ENCODE measurements around the gene PTPRN2. TPM values are rescaled to one million over a fixed set of nuclear protein-coding genes. Genes with fewer than 3 reads are reported as not detected.

PTPRN2 gene
- polyA plus RNA-seq, 4 donors: 1.6 to 11.7 (median 4.0) TPM

DNA sequence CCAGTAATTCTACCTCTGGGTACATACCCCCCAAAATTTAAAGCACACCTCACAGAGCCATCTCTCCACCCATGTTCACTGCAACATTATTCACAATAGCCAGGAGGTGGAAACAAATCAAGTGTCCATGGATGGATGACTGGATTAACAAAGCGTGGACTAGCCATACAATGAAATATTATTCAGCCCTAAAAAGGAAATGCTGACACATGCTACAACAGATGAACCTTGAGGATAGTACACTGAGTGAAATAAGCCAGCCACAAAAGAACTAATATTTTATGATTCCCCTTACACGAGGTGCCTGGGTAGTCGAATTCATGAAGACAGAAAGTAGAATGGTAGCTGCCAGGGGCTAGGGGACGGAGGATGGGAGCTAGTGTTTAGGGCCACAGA lies 31.1 kb upstream of the PTPRN2 start:
- FAIRE-seq (no peak), DNase-seq (no peak)
- peaks cover 0 to 3% (median 0%) of the 10 kb centered on the region in 3 donors for H3K36me3 ChIP-seq (ENCODE audit: control insufficient read depth in 3 of 3, insufficient read depth in 2 of 3, low read depth in 1 of 3, low read length in 3 of 3)
- no peaks in the 10 kb centered on the region for H3K9me3 ChIP-seq (ENCODE audit: control insufficient read depth in 2 of 2, insufficient read depth in 1 of 2, low read depth in 1 of 2, low read length in 1 of 2)
- H3K4me1 ChIP-seq (ENCODE audit: control insufficient read depth in 3 of 3, insufficient read depth in 2 of 3, low read depth in 1 of 3, low read length in 2 of 3): no peaks in the 10 kb centered on the region
- no peak overlapping the region for H3K4me3 ChIP-seq (ENCODE audit: low read depth in 1 of 3, low read length in 3 of 3)
- WGBS, 3 donors: 96 to 99% (median 96%) methylated on average over 4 of the region's 4 CpGs
- H3K27ac ChIP-seq (ENCODE audit: low read depth in 1 of 3, low read length in 2 of 3): no peak overlapping the region
- no peaks in the 10 kb centered on the region for H3K27me3 ChIP-seq (ENCODE audit: control insufficient read depth in 3 of 3, insufficient read depth in 3 of 3, low read length in 3 of 3)

GRCh38 chr7:158617737-158618128 lies 30.1 kb upstream of the PTPRN2 start:
- WGBS, 3 donors: 85 to 94% (median 92%) methylated on average over 3 of the region's 3 CpGs
- Histone ChIP-seq H3K4me3 (ENCODE audit: low read depth in 1 of 3, low read length in 3 of 3) (no peak overlapping the region), H3K36me3 (ENCODE audit: control insufficient read depth in 3 of 3, insufficient read depth in 2 of 3, low read depth in 1 of 3, low read length in 3 of 3) (peaks cover 0 to 3% (median 0%) of the 10 kb centered on the region in 3 donors)

GRCh38 chr7:158616050-158616449 lies 28.4 kb upstream of the PTPRN2 start:
- peaks cover 0 to 5% (median 0%) of the 10 kb centered on the region in 3 donors for H3K36me3 ChIP-seq (ENCODE audit: control insufficient read depth in 3 of 3, insufficient read depth in 2 of 3, low read depth in 1 of 3, low read length in 3 of 3)
- WGBS, 3 donors: 83 to 91% (median 88%) methylated on average over 2 of the region's 2 CpGs
- no peaks in the 10 kb centered on the region for H3K4me1 ChIP-seq (ENCODE audit: control insufficient read depth in 3 of 3, insufficient read depth in 2 of 3, low read depth in 1 of 3, low read length in 2 of 3)

More at GRCh38 chr7:158617737-158618128, 30.1 kb upstream of the PTPRN2 start:
- no peaks in the 10 kb centered on the region for H3K9me3 ChIP-seq (ENCODE audit: control insufficient read depth in 2 of 2, insufficient read depth in 1 of 2, low read depth in 1 of 2, low read length in 1 of 2)
- DNase-seq (no peak), FAIRE-seq (no peak)
- no peak overlapping the region for H3K27ac ChIP-seq (ENCODE audit: low read depth in 1 of 3, low read length in 2 of 3)
- H3K27me3 ChIP-seq (ENCODE audit: control insufficient read depth in 3 of 3, insufficient read depth in 3 of 3, low read length in 3 of 3): no peaks in the 10 kb centered on the region
- H3K4me1 ChIP-seq (ENCODE audit: control insufficient read depth in 3 of 3, insufficient read depth in 2 of 3, low read depth in 1 of 3, low read length in 2 of 3): no peaks in the 10 kb centered on the region

GRCh38 chr7:158614700-158615099 lies 27.1 kb upstream of the PTPRN2 start:
- Histone ChIP-seq H3K9me3 (ENCODE audit: control insufficient read depth in 2 of 2, insufficient read depth in 1 of 2, low read depth in 1 of 2, low read length in 1 of 2) (no peaks in the 10 kb centered on the region), H3K36me3 (ENCODE audit: control insufficient read depth in 3 of 3, insufficient read depth in 2 of 3, low read depth in 1 of 3, low read length in 3 of 3) (peaks cover 0 to 5% (median 0%) of the 10 kb centered on the region in 3 donors), H3K4me1 (ENCODE audit: control insufficient read depth in 3 of 3, insufficient read depth in 2 of 3, low read depth in 1 of 3, low read length in 2 of 3) (no peaks in the 10 kb centered on the region), H3K27me3 (ENCODE audit: control insufficient read depth in 3 of 3, insufficient read depth in 3 of 3, low read length in 3 of 3) (no peaks in the 10 kb centered on the region), H3K27ac (ENCODE audit: low read depth in 1 of 3, low read length in 2 of 3) (no peak overlapping the region), H3K4me3 (ENCODE audit: low read depth in 1 of 3, low read length in 3 of 3) (no peak overlapping the region)
- no peak for FAIRE-seq
- DNase-seq: no peak
- WGBS, 3 donors: 74 to 85% (median 76%) methylated on average over 1 of the region's 1 CpG

More at GRCh38 chr7:158616050-158616449, 28.4 kb upstream of the PTPRN2 start:
- DNase-seq (no peak), FAIRE-seq (no peak)
- Histone ChIP-seq H3K27me3 (ENCODE audit: control insufficient read depth in 3 of 3, insufficient read depth in 3 of 3, low read length in 3 of 3) (no peaks in the 10 kb centered on the region), H3K9me3 (ENCODE audit: control insufficient read depth in 2 of 2, insufficient read depth in 1 of 2, low read depth in 1 of 2, low read length in 1 of 2) (no peaks in the 10 kb centered on the region), H3K27ac (ENCODE audit: low read depth in 1 of 3, low read length in 2 of 3) (no peak overlapping the region), H3K4me3 (ENCODE audit: low read depth in 1 of 3, low read length in 3 of 3) (no peak overlapping the region)

DNA sequence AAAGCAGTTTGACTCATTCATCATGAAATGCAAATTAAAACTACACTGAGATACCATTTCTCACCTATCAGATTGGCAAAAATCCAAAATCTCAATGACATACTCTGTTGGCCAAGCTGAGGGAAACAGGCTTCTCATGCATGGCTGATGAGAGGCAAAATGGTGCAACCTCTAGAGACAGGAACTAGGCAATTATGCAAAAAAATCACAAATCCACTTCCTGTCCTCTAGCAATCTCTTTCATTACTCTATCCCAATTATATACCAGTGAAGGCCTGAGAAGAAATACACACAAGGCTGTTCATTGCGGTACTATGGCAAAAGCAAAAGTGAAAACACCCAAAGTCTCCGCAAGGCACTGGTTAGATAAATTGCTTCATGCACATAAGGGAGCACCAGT lies 25.9 kb upstream of the PTPRN2 start:
- H3K27ac ChIP-seq (ENCODE audit: low read depth in 1 of 3, low read length in 2 of 3): no peak overlapping the region
- WGBS, 3 donors: 88 to 93% (median 93%) methylated on average over 2 of the region's 2 CpGs
- H3K36me3 ChIP-seq (ENCODE audit: control insufficient read depth in 3 of 3, insufficient read depth in 2 of 3, low read depth in 1 of 3, low read length in 3 of 3): peaks cover 0 to 5% (median 0%) of the 10 kb centered on the region in 3 donors
- H3K27me3 ChIP-seq (ENCODE audit: control insufficient read depth in 3 of 3, insufficient read depth in 3 of 3, low read length in 3 of 3): no peaks in the 10 kb centered on the region
- H3K4me1 ChIP-seq (ENCODE audit: control insufficient read depth in 3 of 3, insufficient read depth in 2 of 3, low read depth in 1 of 3, low read length in 2 of 3): no peaks in the 10 kb centered on the region
- FAIRE-seq: no peak
- H3K4me3 ChIP-seq (ENCODE audit: low read depth in 1 of 3, low read length in 3 of 3): no peak overlapping the region
- no peaks in the 10 kb centered on the region for H3K9me3 ChIP-seq (ENCODE audit: control insufficient read depth in 2 of 2, insufficient read depth in 1 of 2, low read depth in 1 of 2, low read length in 1 of 2)
- no peak for DNase-seq

DNA sequence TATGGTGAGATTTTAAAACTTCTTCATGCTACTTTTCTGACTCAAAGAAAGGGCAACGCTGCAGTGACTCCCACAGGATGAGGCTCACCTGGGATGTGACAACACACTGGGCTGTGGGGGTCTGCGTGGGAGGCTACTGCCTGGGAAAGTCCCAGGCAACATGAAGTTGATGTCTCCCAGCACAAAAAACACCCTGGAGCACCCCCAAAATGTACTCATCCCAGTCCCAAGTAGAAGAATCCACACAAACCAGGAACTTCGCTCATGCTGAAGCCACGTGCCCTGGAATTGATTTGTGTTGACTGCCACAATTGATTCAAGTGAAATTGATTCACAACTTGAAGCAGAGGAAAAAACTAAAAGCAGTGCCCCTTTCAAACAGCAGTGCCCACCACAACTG lies 24.9 kb upstream of the PTPRN2 start:
- no peak overlapping the region for H3K27ac ChIP-seq (ENCODE audit: low read depth in 1 of 3, low read length in 2 of 3)
- 90 to 95% (median 93%) methylated on average over 4 of the region's 4 CpGs for WGBS, 3 donors
- H3K36me3 ChIP-seq (ENCODE audit: control insufficient read depth in 3 of 3, insufficient read depth in 2 of 3, low read depth in 1 of 3, low read length in 3 of 3): peaks cover 0 to 5% (median 0%) of the 10 kb centered on the region in 3 donors
- no peak for DNase-seq
- H3K4me3 ChIP-seq (ENCODE audit: low read depth in 1 of 3, low read length in 3 of 3): no peak overlapping the region
- no peaks in the 10 kb centered on the region for H3K27me3 ChIP-seq (ENCODE audit: control insufficient read depth in 3 of 3, insufficient read depth in 3 of 3, low read length in 3 of 3)
- FAIRE-seq: no peak
- H3K9me3 ChIP-seq (ENCODE audit: control insufficient read depth in 2 of 2, insufficient read depth in 1 of 2, low read depth in 1 of 2, low read length in 1 of 2): no peaks in the 10 kb centered on the region
- no peaks in the 10 kb centered on the region for H3K4me1 ChIP-seq (ENCODE audit: control insufficient read depth in 3 of 3, insufficient read depth in 2 of 3, low read depth in 1 of 3, low read length in 2 of 3)

DNA sequence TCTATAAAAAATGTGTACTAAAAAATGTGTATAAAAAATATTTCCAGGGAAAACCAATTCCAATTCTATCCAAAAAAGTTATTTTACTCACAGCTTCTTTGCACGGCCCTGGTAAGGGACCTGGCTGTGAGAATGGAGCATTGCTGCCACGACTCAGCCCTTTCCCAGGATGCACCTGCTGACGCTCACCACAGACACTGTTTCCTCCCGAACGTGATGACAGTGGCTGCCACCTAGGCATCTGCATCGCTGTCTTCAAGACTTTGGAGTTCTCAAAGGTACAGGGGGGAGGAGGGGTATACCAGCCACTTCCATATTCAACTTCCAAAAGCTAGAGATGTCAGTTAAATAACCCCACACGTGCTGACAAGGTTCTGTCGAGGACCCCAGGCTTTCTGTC lies 23.9 kb upstream of the PTPRN2 start:
- no peak for DNase-seq
- no peak for FAIRE-seq
- Histone ChIP-seq H3K9me3 (ENCODE audit: control insufficient read depth in 2 of 2, insufficient read depth in 1 of 2, low read depth in 1 of 2, low read length in 1 of 2) (no peaks in the 10 kb centered on the region), H3K36me3 (ENCODE audit: control insufficient read depth in 3 of 3, insufficient read depth in 2 of 3, low read depth in 1 of 3, low read length in 3 of 3) (peaks cover 0 to 5% (median 0%) of the 10 kb centered on the region in 3 donors), H3K27ac (ENCODE audit: low read depth in 1 of 3, low read length in 2 of 3) (no peak overlapping the region), H3K27me3 (ENCODE audit: control insufficient read depth in 3 of 3, insufficient read depth in 3 of 3, low read length in 3 of 3) (no peaks in the 10 kb centered on the region), H3K4me3 (ENCODE audit: low read depth in 1 of 3, low read length in 3 of 3) (no peak overlapping the region), H3K4me1 (ENCODE audit: control insufficient read depth in 3 of 3, insufficient read depth in 2 of 3, low read depth in 1 of 3, low read length in 2 of 3) (no peaks in the 10 kb centered on the region)
- 69 to 89% (median 85%) methylated on average over 8 of the region's 8 CpGs for WGBS, 3 donors

GRCh38 chr7:158609313-158609974 lies 21.8 kb upstream of the PTPRN2 start:
- no peak overlapping the region for H3K4me3 ChIP-seq (ENCODE audit: low read depth in 1 of 3, low read length in 3 of 3)
- FAIRE-seq (no peak), DNase-seq (no peak)
- no peaks in the 10 kb centered on the region for H3K4me1 ChIP-seq (ENCODE audit: control insufficient read depth in 3 of 3, insufficient read depth in 2 of 3, low read depth in 1 of 3, low read length in 2 of 3)
- H3K27ac ChIP-seq (ENCODE audit: low read depth in 1 of 3, low read length in 2 of 3): no peak overlapping the region
- WGBS, 3 donors: 88 to 92% (median 90%) methylated on average over 7 of the region's 7 CpGs
- H3K9me3 ChIP-seq (ENCODE audit: control insufficient read depth in 2 of 2, insufficient read depth in 1 of 2, low read depth in 1 of 2, low read length in 1 of 2): no peaks in the 10 kb centered on the region
- H3K27me3 ChIP-seq (ENCODE audit: control insufficient read depth in 3 of 3, insufficient read depth in 3 of 3, low read length in 3 of 3): no peaks in the 10 kb centered on the region
- H3K36me3 ChIP-seq (ENCODE audit: control insufficient read depth in 3 of 3, insufficient read depth in 2 of 3, low read depth in 1 of 3, low read length in 3 of 3): peaks cover 0 to 5% (median 0%) of the 10 kb centered on the region in 3 donors

DNA sequence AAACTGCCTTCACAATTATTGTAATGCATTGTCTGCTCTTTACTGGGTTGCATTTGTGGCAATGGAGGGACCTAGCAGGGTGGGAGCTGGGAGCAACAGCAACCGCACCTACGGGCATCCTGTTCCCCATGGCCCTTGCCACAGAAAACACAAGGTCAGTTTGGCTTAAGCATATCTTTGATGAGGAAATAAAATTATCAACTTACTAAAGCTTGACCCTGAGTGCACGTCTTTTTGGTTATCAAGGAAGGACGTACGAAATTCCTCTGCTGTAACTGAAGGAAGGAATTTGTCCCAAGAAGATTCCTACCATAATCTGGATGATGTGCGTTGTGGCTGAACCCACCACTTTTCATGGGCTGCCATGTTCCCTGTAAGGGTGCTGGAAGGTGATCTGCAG lies 19.9 kb upstream of the PTPRN2 start:
- Histone ChIP-seq H3K4me3 (ENCODE audit: low read depth in 1 of 3, low read length in 3 of 3) (no peak overlapping the region), H3K36me3 (ENCODE audit: control insufficient read depth in 3 of 3, insufficient read depth in 2 of 3, low read depth in 1 of 3, low read length in 3 of 3) (peaks cover 0 to 2% (median 0%) of the 10 kb centered on the region in 3 donors), H3K4me1 (ENCODE audit: control insufficient read depth in 3 of 3, insufficient read depth in 2 of 3, low read depth in 1 of 3, low read length in 2 of 3) (no peaks in the 10 kb centered on the region), H3K27ac (ENCODE audit: low read depth in 1 of 3, low read length in 2 of 3) (no peak overlapping the region), H3K27me3 (ENCODE audit: control insufficient read depth in 3 of 3, insufficient read depth in 3 of 3, low read length in 3 of 3) (no peaks in the 10 kb centered on the region), H3K9me3 (ENCODE audit: control insufficient read depth in 2 of 2, insufficient read depth in 1 of 2, low read depth in 1 of 2, low read length in 1 of 2) (no peaks in the 10 kb centered on the region)
- 85 to 94% (median 94%) methylated on average over 6 of the region's 6 CpGs for WGBS, 3 donors
- FAIRE-seq: no peak
- DNase-seq: no peak
